ENCODE data around the gene BTG4.

Gene BTG4

GRCh38 chr11:111474432-111474831 lies 37.8 kb downstream of the BTG4 start:
- no peak overlapping the region for H3K4me2 ChIP-seq
- H3K4me1 ChIP-seq = peaks cover 18% of the 10 kb centered on the region

GRCh38 chr11:111472228-111472627 lies 40.0 kb downstream of the BTG4 start:
- Histone ChIP-seq H3K27me3 (no peaks in the 10 kb centered on the region), H3K4me3 (no peak overlapping the region), H3K27ac (no peak overlapping the region), H3K36me3 (no peaks in the 10 kb centered on the region), H3K4me2 (no peak overlapping the region), H4K20me1 (no peaks in the 10 kb centered on the region), H3K4me1 (peaks cover 21% of the 10 kb centered on the region), H3K9ac (no peak overlapping the region), H3K9me3 (peaks cover 21% of the 10 kb centered on the region)
- no peak for TF ChIP-seq Cebpa-rat (IDR thresholded peaks at IDR 0.05)

More at GRCh38 chr11:111474432-111474831, 37.8 kb downstream of the BTG4 start:
- Histone ChIP-seq H4K20me1 (no peaks in the 10 kb centered on the region), H3K9me3 (peaks cover 21% of the 10 kb centered on the region), H3K4me3 (no peak overlapping the region), H3K9ac (no peak overlapping the region), H3K36me3 (no peaks in the 10 kb centered on the region), H3K27ac (no peak overlapping the region), H3K27me3 (no peaks in the 10 kb centered on the region)
- no peak for TF ChIP-seq Cebpa-rat (IDR thresholded peaks at IDR 0.05)

- Histone ChIP-seq H3K4me1 (peaks cover 21% of the 10 kb centered on the region), H3K4me2 (peak overlapping the region; percentile 69), H3K36me3 (no peaks in the 10 kb centered on the region), H3K4me3 (no peak overlapping the region), H3K27me3 (no peaks in the 10 kb centered on the region), H3K9me3 (peaks cover 13% of the 10 kb centered on the region; the same call in 1 of the 2 replicates), H4K20me1 (no peaks in the 10 kb centered on the region), H3K27ac (no peak overlapping the region), H3K9ac (no peak overlapping the region)
- TF ChIP-seq Cebpa-rat (IDR thresholded peaks at IDR 0.05) = no peak
These were observed 43.0 kb downstream of the BTG4 start for GRCh38 chr11:111469200-111469599.

DNA sequence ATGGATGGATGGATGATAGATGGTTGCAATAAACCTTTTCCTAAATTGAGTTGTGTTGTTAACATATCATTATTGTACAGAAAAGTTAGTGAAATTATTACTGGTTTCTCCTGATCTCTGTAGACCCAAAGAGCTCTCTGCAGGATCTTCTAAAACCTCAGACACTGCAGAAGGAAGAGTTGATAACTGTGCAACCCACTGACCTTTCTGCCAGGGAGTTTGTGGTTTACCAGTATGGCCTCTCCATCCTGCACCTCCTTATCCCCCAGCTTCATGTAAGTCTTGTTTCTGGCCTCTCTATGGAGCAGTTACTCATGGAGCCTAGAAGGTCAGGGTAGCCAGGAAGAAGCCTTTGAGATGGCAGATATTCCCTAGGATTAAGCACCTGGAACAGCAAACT lies 45.6 kb downstream of the BTG4 start:
- H3K9ac ChIP-seq = no peak overlapping the region

DNA sequence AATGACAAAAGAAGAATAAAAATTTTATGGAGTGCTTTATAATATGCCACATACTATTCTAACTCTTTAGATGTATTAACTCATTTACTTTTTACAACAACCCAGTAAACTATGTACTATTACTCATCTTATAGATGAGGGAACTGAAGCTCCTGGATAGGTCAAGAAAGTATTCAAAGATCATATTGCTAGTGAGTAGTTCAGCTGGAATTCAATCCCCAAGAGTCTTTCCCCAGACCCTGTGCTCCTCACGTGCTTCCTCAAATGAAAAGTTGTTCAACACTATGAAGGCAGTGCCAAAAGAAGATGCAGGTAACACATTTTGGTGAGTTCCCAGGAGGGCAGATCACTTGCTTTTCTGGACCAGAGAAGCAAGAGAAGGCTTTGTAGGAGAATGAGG lies 46.8 kb downstream of the BTG4 start:
- Histone ChIP-seq H3K4me1 (peaks cover 16% of the 10 kb centered on the region), H3K36me3 (no peaks in the 10 kb centered on the region), H3K4me3 (no peak overlapping the region), H3K27ac (no peak overlapping the region), H3K4me2 (no peak overlapping the region), H3K9ac (no peak overlapping the region), H3K9me3 (no peaks in the 10 kb centered on the region), H4K20me1 (no peaks in the 10 kb centered on the region), H3K27me3 (no peaks in the 10 kb centered on the region)
- TF ChIP-seq Cebpa-rat (IDR thresholded peaks at IDR 0.05) = no peak

More for the DNA sequence above, 45.6 kb downstream of the BTG4 start:
- Histone ChIP-seq H3K27ac (no peak overlapping the region), H3K4me3 (no peak overlapping the region), H4K20me1 (no peaks in the 10 kb centered on the region), H3K27me3 (no peaks in the 10 kb centered on the region), H3K36me3 (no peaks in the 10 kb centered on the region), H3K9me3 (no peaks in the 10 kb centered on the region), H3K4me2 (no peak overlapping the region), H3K4me1 (peaks cover 17% of the 10 kb centered on the region)
- no peak for TF ChIP-seq Cebpa-rat (IDR thresholded peaks at IDR 0.05)

- TF ChIP-seq Cebpa-rat (IDR thresholded peaks at IDR 0.05) = no peak
- H3K36me3 ChIP-seq = no peaks in the 10 kb centered on the region
- H3K4me2 ChIP-seq = no peak overlapping the region
- no peaks in the 10 kb centered on the region for H3K4me1 ChIP-seq
- no peak overlapping the region for H3K9ac ChIP-seq
- H3K4me3 ChIP-seq = no peak overlapping the region
- no peak overlapping the region for H3K27ac ChIP-seq
- H4K20me1 ChIP-seq = no peaks in the 10 kb centered on the region
- H3K9me3 ChIP-seq = no peaks in the 10 kb centered on the region
- H3K27me3 ChIP-seq = no peaks in the 10 kb centered on the region
These were observed 48.9 kb downstream of the BTG4 start for GRCh38 chr11:111463276-111463675.

- Histone ChIP-seq H3K9ac (no peak overlapping the region), H3K9me3 (no peaks in the 10 kb centered on the region), H3K4me1 (no peaks in the 10 kb centered on the region), H4K20me1 (no peaks in the 10 kb centered on the region), H3K36me3 (no peaks in the 10 kb centered on the region), H3K27ac (no peak overlapping the region), H3K4me3 (no peak overlapping the region), H3K4me2 (no peak overlapping the region), H3K27me3 (no peaks in the 10 kb centered on the region)
- TF ChIP-seq Cebpa-rat (IDR thresholded peaks at IDR 0.05) = no peak
These were observed 49.9 kb downstream of the BTG4 start for GRCh38 chr11:111462329-111462728.

DNA sequence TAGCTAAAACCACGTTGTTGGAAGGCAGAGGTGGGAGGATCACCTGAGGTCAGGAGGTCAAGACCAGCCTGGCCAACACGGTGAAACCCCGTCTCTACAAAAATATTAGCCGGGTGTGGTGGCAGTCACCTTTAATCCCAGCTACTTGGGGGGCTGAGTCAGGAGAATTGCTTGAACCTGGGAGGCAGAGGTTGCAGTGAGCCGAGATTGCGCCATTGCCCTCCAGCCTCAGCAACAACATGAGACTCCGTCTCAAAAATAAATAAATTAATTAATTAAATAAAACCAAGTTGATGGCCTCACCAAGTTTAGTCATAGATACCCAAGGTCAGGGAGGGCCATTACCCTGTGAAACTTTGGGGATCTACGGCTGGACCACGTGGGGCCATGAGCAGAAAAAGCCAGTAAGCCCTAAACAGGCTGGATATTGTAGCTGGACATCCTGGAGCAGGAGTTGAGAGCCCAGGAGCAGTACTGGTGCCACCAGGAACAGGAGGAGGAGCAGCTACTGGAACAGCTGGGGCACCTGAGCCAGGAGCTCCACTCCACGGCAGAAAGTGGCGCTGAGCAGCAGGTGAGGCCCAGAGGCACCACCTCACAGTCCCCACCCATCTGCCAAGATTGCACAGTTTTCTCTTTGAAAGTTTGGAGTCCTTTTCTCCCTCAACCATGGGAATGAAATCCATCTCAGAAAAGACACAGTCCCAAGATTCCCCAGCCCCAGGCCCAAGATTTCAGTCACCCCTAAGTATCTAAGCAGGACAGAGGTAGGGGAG lies 50.5 kb downstream of the BTG4 start:
- Histone ChIP-seq H3K4me3 (no peak overlapping the region), H3K9ac (no peak overlapping the region), H3K27me3 (no peaks in the 10 kb centered on the region), H3K9me3 (no peaks in the 10 kb centered on the region), H4K20me1 (no peaks in the 10 kb centered on the region), H3K36me3 (no peaks in the 10 kb centered on the region), H3K4me1 (no peaks in the 10 kb centered on the region), H3K4me2 (no peak overlapping the region), H3K27ac (no peak overlapping the region)
- TF ChIP-seq Cebpa-rat (IDR thresholded peaks at IDR 0.05) = no peak

DNA sequence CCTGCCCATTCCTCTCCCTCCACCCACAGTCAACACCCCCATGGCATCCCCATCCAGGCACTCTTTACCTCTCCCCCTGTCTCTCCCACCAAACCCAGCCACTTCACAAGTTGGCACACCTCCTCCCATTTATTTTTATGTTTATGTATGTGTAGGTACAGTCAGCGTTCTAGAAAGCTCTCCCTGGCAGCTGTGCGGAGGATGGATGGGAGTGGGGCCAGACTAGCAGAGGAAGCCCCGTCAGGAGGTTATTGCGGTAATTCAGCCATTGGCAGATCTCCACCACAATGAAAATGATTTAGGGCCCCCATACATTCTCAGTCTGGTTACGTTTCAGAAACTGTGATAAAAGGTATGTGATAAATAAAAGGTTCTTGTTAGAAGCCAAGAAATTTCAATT lies 51.3 kb downstream of the BTG4 start:
- no peak for TF ChIP-seq Cebpa-rat (IDR thresholded peaks at IDR 0.05)
- Histone ChIP-seq H4K20me1 (no peaks in the 10 kb centered on the region), H3K27ac (no peak overlapping the region), H3K27me3 (no peaks in the 10 kb centered on the region), H3K9me3 (no peaks in the 10 kb centered on the region), H3K4me2 (no peak overlapping the region), H3K36me3 (no peaks in the 10 kb centered on the region), H3K4me1 (no peaks in the 10 kb centered on the region), H3K4me3 (no peak overlapping the region), H3K9ac (no peak overlapping the region)

DNA sequence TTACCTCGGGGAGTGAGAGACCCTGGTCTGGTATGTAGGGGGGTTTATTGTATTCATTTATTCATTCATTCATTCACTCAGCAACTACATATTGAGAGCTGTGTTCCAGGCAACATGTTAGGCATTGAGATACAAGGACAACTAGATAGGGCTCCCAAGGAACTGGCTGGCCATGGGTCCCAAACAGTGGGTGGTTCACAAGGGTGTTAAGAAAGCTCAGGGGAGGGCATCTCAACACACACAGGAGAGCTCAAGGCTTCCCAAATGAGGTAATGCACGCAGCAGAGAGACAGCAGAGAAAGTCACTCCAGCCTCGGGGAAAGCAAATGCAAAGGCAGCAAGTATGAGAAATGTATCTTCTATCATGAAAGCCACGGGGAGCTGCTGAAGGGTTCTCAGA lies 51.8 kb downstream of the BTG4 start:
- H3K9ac ChIP-seq = no peak overlapping the region
- TF ChIP-seq Cebpa-rat (IDR thresholded peaks at IDR 0.05) = no peak
- H3K4me1 ChIP-seq = no peaks in the 10 kb centered on the region
- H3K4me3 ChIP-seq = no peak overlapping the region
- H4K20me1 ChIP-seq = no peaks in the 10 kb centered on the region
- no peak overlapping the region for H3K27ac ChIP-seq
- no peak overlapping the region for H3K4me2 ChIP-seq
- no peaks in the 10 kb centered on the region for H3K36me3 ChIP-seq
- H3K27me3 ChIP-seq = no peaks in the 10 kb centered on the region
- H3K9me3 ChIP-seq = no peaks in the 10 kb centered on the region

Measured in BLaER1 (cell line).